B cell (primary cell): Measurements from ENCODE around the gene PSMD3. TPM values are rescaled to one million over a fixed set of nuclear protein-coding genes. Genes with fewer than 3 reads are reported as not detected.

Experiments used
- ATAC-seq: fragments of 200-7000 bp; cut with Tn5 transposase; one replicate; pipeline ENCODE4 v1.10.0; 2021; ENCODE audit warnings: low read depth, mild to moderate bottlenecking, moderate number of reproducible peaks, moderate library complexity
- CTCF ChIA-PET: fragments of 350-600 bp; sonication (Branson Sonifier 250); formaldehyde crosslinking; loops from one replicate; lab custom pipeline; 2021; ENCODE audit warnings: antibody characterized with exemption, inconsistent platforms; lab: Charles Lee
- POLR2A ChIA-PET: fragments of 350-600 bp; sonication (Branson Sonifier 250); formaldehyde crosslinking; loops from one replicate; lab custom pipeline; 2021; ENCODE audit warnings: antibody characterized with exemption; lab: Charles Lee
- DNase-seq: peaks from one replicate; pipeline ENCODE4 v3.0.0; 2013
- H2AFZ ChIP-seq: 2 replicates; pipeline ENCODE4 v1.6.1; 2012; ENCODE audit warnings: mild to moderate bottlenecking, low read depth, low read length; ENCODE audit not compliant: insufficient read depth, poor library complexity, severe bottlenecking
- H3K27ac ChIP-seq, 2 donors: 1 replicate in 1 of 2; 2 replicates in 1 of 2; pipeline ENCODE4 v1.5.1; 2012 to 2013; ENCODE audit warnings: low read length in 2 of 2, mild to moderate bottlenecking in 2 of 2, moderate library complexity in 1 of 2
- H3K27me3 ChIP-seq, 4 experiments: fragments of 200-600 bp in 1 of 4; sonication (generic) in 1 of 4; replicated peaks in 1 of 4; 1 replicate in 2 of 4; 2 replicates in 2 of 4; pipeline versions ENCODE4 v1.6.1 to v1.7.0; 2013 to 2016; ENCODE audit warnings: low read length in 3 of 4, mild to moderate bottlenecking in 2 of 4, mixed read lengths in 1 of 4, moderate library complexity in 1 of 4; ENCODE audit not compliant: insufficient read depth in 4 of 4, control insufficient read depth in 3 of 4; ENCODE audit errors: control extremely low read depth in 1 of 4
- H3K36me3 ChIP-seq, 2 experiments: replicated peaks in 1 of 2; 1 replicate in 1 of 2; 2 replicates in 1 of 2; pipeline versions ENCODE4 v1.6.1 to v1.7.1; 2013; ENCODE audit warnings: low read length in 1 of 2; ENCODE audit not compliant: insufficient read depth in 2 of 2, control insufficient read depth in 1 of 2; ENCODE audit errors: control extremely low read depth in 1 of 2, extremely low read depth in 1 of 2
- H3K4me1 ChIP-seq, 2 donors: fragments of 200-600 bp in 1 of 2; sonication (generic) in 1 of 2; 1 replicate in 1 of 2; 2 replicates in 1 of 2; pipeline versions ENCODE4 v1.5.1 to v1.6.1; 2013 to 2017; ENCODE audit warnings: low read length in 2 of 2; ENCODE audit not compliant: control insufficient read depth in 2 of 2, insufficient read depth in 2 of 2
- H3K4me2 ChIP-seq: replicated peaks from 2 replicates; pipeline ENCODE3; 2012; ENCODE audit warnings: mild to moderate bottlenecking, low read depth, low read length; ENCODE audit not compliant: poor library complexity, severe bottlenecking
- H3K4me3 ChIP-seq, 5 experiments: fragments of 200-600 bp in 1 of 5; sonication (generic) in 1 of 5; 1 replicate in 3 of 5; 2 replicates in 2 of 5; pipeline versions ENCODE4 v1.5.1 to v1.7.0; 2011 to 2016; ENCODE audit warnings: low read length in 4 of 5, mild to moderate bottlenecking in 4 of 5, low read depth in 2 of 5, control low read depth in 1 of 5, moderate library complexity in 1 of 5; ENCODE audit not compliant: insufficient read depth in 1 of 5; ENCODE audit errors: control extremely low read depth in 1 of 5, extremely low read depth in 1 of 5
- H3K79me2 ChIP-seq: fragments of 200-600 bp; sonication (generic); one replicate; pipeline ENCODE4 v1.6.0; 2016; ENCODE audit warnings: low read length; ENCODE audit not compliant: control insufficient read depth, insufficient read depth
- H3K9ac ChIP-seq: fragments of 200-600 bp; sonication (generic); 2 replicates; pipeline ENCODE4 v1.6.1; 2017; ENCODE audit warnings: mild to moderate bottlenecking, low read length, moderate library complexity
- H3K9me3 ChIP-seq, 3 donors: one replicate each; pipeline versions ENCODE4 v1.6.1 to v1.7.1; 2013; ENCODE audit warnings: low read length in 2 of 3; ENCODE audit not compliant: control insufficient read depth in 2 of 3, insufficient read depth in 1 of 3; ENCODE audit errors: control extremely low read depth in 1 of 3
- H4K20me1 ChIP-seq: 2 replicates; pipeline ENCODE4 v1.6.0; 2012; ENCODE audit warnings: mild to moderate bottlenecking, low read length; ENCODE audit not compliant: insufficient read depth, control insufficient read depth, poor library complexity, severe bottlenecking
- H3K27ac Mint-ChIP-seq: one replicate; pipeline ENCODE4 v1.8.0; 2021; ENCODE audit warnings: mixed read lengths
- H3K27me3 Mint-ChIP-seq: one replicate; pipeline ENCODE4 v1.8.0; 2021; ENCODE audit warnings: mixed read lengths
- H3K4me1 Mint-ChIP-seq: one replicate; pipeline ENCODE4 v1.8.0; 2021; ENCODE audit warnings: mixed read lengths
- H3K4me3 Mint-ChIP-seq: one replicate; pipeline ENCODE4 v1.8.0; 2021; ENCODE audit warnings: mixed read lengths
- H3K9me3 Mint-ChIP-seq: one replicate; pipeline ENCODE4 v1.8.0; 2022; ENCODE audit warnings: mixed read lengths; ENCODE audit not compliant: insufficient read depth
- CTCF ChIP-seq: fragments of 200-600 bp; IDR thresholded peaks from one replicate; pipeline ENCODE4 v1.8.0; 2022; ENCODE audit warnings: antibody characterized with exemption, mild to moderate bottlenecking
- EZH2 ChIP-seq: IDR thresholded peaks from 2 replicates; pipeline ENCODE4 v1.6.1; 2012; ENCODE audit warnings: borderline replicate concordance, low read depth, mild to moderate bottlenecking, moderate library complexity, low read length; ENCODE audit not compliant: insufficient read depth, poor library complexity, severe bottlenecking
- WGBS: methylation state at CpG from one replicate; pipeline ENCODE4 v1.1.5; 2013; ENCODE audit warnings: missing lambda C conversion rate; ENCODE audit not compliant: insufficient coverage; 5-methylcytosine and 5-hydroxymethylcytosine counted together
- intact Hi-C: fragments of 100-400 bp; cut with micrococcal nuclease; formaldehyde crosslinking; loops from one replicate; pipeline ENCODE4 v1.10.0; 2022
- polyA plus RNA-seq: library from polyadenylated mRNA; depleted of rRNA; stranded (reverse); fragments of >200 nt; gene quantifications from 2 replicates; pipeline ENCODE4 v1.2.3, GENCODE V29; 2012
- total RNA-seq, 2 donors: library from RNA; stranded (reverse); fragments of 120-200 nt in 1 of 2; gene quantifications; 1 replicate in 1 of 2; 2 replicates in 1 of 2; pipeline versions ENCODE4 v1.2.3 to v1.2.4, GENCODE V29; 2013 to 2022

The PSMD3 gene
- total and polyA plus RNA-seq, 2 donors (not counting 1 experiment from before 2014, with no cell fraction given) = 72.6 to 76.6 TPM

GRCh38 chr17:40028595-40028994, 48.0 kb downstream of the PSMD3 start:
- no peak overlapping the region for H2AFZ ChIP-seq
- H3K9me3 Mint-ChIP-seq = no peaks in the 10 kb centered on the region
- H3K4me1 ChIP-seq = peaks cover 0 to 5% of the 10 kb centered on the region in 2 donors
- no peaks in the 10 kb centered on the region for H4K20me1 ChIP-seq
- H3K27ac Mint-ChIP-seq = no peak overlapping the region
- no peak overlapping the region for H3K4me3 ChIP-seq
- no peaks in the 10 kb centered on the region for H3K27me3 Mint-ChIP-seq
- H3K4me2 ChIP-seq = no peak overlapping the region
- H3K27me3 ChIP-seq = no peaks in the 10 kb centered on the region
- TF ChIP-seq CTCF (no peak), EZH2 (no peak)
- H3K4me1 Mint-ChIP-seq = peaks cover 4% of the 10 kb centered on the region
- peaks cover 0 to 72% of the 10 kb centered on the region in 2 experiments for H3K36me3 ChIP-seq
- ChIA-PET POLR2A (no interaction called here), CTCF (interaction anchor here (0.6 to 5.9 kb wide), 9 partner anchors 9 to 480 kb away, joined by 3 to 55 read pairs (median 18); partner anchors contain the start of gene CSF3)
- ATAC-seq (no peak), DNase-seq (no peak)
- H3K9me3 ChIP-seq = no peaks in the 10 kb centered on the region
- 96% methylated on average over 12 of the region's 13 CpGs for WGBS
- H3K79me2 ChIP-seq = no peaks in the 10 kb centered on the region
- H3K9ac ChIP-seq = no peak overlapping the region
- intact Hi-C loops = no loop called here
- H3K27ac ChIP-seq = no peak overlapping the region
- no peak overlapping the region for H3K4me3 Mint-ChIP-seq

DNA sequence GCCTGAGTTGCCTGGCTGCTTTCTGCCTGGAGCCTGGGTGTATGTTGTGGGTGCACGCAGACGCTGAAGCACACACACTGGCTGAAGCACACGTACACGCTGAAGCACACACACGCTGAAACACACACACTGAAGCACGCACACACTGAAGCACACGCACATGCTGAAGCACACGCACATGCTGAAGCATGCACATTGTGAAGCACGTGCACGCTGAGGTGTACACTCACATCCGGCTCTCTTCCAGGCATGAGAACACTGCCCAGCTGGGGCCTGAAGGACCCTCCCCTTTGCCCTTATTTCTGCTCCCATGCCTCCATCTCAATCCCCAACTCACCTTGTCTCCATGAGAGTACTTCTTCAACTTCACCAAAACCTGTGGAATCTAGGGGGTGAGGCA, 51.1 kb downstream of the PSMD3 start:
- Histone ChIP-seq H3K9me3 (no peaks in the 10 kb centered on the region), H3K4me3 (no peak overlapping the region), H3K4me2 (no peak overlapping the region), H3K4me1 (peaks cover 0 to 5% of the 10 kb centered on the region in 2 donors), H2AFZ (no peak overlapping the region), H3K9ac (no peak overlapping the region), H3K27ac (no peak overlapping the region), H4K20me1 (no peaks in the 10 kb centered on the region), H3K36me3 (peaks cover 0 to 77% of the 10 kb centered on the region in 2 experiments), H3K79me2 (no peaks in the 10 kb centered on the region), H3K27me3 (no peaks in the 10 kb centered on the region)
- intact Hi-C loops = no loop called here
- H3K27ac Mint-ChIP-seq = no peak overlapping the region
- H3K4me3 Mint-ChIP-seq = no peak overlapping the region
- no peaks in the 10 kb centered on the region for H3K9me3 Mint-ChIP-seq
- TF ChIP-seq EZH2 = no peak
- no peak for TF ChIP-seq CTCF
- ChIA-PET CTCF (interaction anchor here (0.7 kb wide), 1 partner anchor 10 kb away, joined by 3 read pairs; no protein-coding TSS in a partner anchor), POLR2A (no interaction called here)
- no peaks in the 10 kb centered on the region for H3K27me3 Mint-ChIP-seq
- 98% methylated on average over 11 of the region's 11 CpGs for WGBS
- peaks cover 4% of the 10 kb centered on the region for H3K4me1 Mint-ChIP-seq
- DNase-seq (no peak), ATAC-seq (no peak)
